Measurements from ENCODE around the gene SERTAD3.
"Not testable (repeated sequence)": the region's sequence is repeated elsewhere in the genome, so short reads cannot be mapped to it uniquely, and the experiment has no call there.

The SERTAD3 gene, protein sequence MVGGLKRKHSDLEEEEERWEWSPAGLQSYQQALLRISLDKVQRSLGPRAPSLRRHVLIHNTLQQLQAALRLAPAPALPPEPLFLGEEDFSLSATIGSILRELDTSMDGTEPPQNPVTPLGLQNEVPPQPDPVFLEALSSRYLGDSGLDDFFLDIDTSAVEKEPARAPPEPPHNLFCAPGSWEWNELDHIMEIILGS

DNA sequence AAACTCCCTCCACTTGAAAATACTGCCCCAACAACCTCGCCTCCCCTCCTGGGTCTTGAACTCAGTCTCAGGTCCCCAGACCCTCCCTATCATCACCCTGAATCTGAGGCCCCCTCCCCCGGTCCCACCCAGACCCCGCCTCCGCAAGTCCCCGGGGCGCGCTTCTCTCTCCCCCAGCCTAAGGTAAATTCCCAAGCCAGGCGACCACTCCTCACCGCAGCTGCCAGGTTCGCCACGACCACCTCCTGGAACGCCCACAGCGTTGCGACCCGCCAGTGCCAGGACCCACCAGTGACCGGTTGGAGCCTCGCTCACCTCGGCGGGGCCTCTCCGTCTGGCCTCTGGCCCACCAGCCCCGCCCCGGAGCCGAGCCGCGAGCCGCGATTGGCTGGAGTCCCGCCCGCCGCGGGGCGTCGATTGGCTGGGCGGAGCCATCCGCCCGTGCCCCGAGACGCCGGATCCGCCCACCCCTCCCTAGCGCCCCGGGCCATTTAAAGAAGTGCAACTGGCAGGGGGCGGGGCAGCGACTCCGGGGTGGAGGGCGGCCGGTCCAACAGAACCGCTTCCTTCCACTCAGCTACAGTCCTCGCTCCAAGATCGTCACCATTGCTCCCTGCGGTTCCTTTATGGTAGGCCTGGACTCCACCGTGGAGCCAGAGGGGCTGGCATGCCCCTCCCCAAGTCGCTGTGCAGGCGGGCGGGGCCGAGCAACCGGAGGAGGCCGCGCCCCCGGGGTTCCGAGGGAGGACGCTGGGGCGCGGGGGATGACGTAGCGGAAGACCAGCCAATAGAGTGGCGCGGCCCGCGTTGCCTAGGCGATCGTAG is at the start of gene SERTAD3:
Gene SERTAD3, minus strand, starts transcription at position 336 of the 825 bp plus-strand sequence. CDS start 2,255 bp downstream, outside the sequence.
- H3K4me3 Mint-ChIP-seq = peak within 1 kb of the TSS; percentile 91 to 97
- peak within 1 kb of the TSS; percentile 92 to 93 for H3K27ac Mint-ChIP-seq
- DNase-seq (peak; percentile 97 to 98), ATAC-seq (peak; percentile 80)
- H3K9me3 Mint-ChIP-seq = no peaks in the 10 kb centered on the region
- no peaks in the 10 kb centered on the region for H3K27me3 Mint-ChIP-seq
- peaks cover 34% of the 10 kb centered on the region for H3K4me1 Mint-ChIP-seq

DNA sequence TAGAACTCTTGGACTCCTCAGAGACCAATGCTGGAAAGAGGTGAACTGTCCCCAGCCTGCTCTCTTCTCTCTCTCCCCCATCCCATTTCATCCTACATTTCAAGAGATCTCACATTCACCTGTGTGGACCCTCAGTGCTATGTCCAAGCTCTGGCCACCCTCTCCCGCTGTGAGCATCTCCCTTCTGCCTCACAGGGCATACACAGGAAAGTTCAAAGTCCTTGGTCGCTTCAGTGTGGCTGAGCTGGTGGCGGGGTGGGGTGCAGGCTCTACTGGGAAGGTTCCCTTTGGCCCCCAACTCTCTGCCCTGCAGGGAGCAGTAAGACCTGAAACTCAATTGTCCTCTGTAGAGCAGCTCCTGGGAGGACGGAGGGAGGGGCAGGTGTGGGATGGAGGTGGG is 49.6 kb upstream of the SERTAD3 start:
- ATAC-seq = no peak
- no peaks in the 10 kb centered on the region for H3K9me3 Mint-ChIP-seq
- H3K27ac Mint-ChIP-seq = no peak overlapping the region
- H3K4me1 Mint-ChIP-seq = no peaks in the 10 kb centered on the region
- H3K27me3 Mint-ChIP-seq = peaks cover 9% of the 10 kb centered on the region
- no peak overlapping the region for H3K4me3 Mint-ChIP-seq
- DNase-seq = no peak

DNA sequence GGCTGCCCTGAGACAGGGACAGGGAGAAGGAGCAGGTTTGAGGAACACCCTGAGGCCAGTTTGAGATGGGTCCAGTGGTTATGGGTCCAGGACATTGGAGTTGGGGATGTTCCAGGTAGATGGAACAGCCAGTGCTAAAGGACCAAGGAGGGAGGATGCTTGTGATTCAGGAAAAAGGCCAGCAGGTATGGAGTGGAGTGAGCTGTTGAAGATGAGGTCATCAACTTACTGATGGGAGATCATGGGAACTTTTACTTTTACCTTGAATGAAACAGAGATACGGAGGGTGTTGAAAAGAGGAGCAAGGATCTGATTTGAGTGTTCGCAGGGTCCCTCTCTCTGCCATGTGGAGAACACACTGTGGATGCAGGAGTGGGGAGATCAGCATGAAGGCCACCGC is 48.1 kb upstream of the SERTAD3 start:
- Mint-ChIP-seq H3K27ac (no peak overlapping the region), H3K4me3 (no peak overlapping the region)
- no peak for DNase-seq

DNA sequence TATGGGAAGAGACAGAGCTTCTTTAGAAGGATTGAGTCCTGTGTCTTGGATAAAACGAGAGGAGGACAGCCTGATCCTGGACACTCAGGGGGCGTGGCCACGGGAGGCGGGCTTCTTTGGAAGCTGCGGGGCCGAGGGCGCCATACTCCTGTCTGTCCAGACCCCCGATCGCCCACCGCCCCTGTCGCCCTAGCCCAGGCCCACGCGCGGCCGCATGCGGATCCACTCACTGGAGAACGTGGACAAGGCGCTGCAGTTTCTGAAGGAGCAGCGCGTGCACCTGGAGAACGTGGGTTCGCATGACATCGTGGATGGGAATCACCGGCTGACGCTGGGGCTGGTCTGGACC is 45.7 kb upstream of the SERTAD3 start:
- no peak for DNase-seq
- Mint-ChIP-seq H3K4me1 (peaks cover 10% of the 10 kb centered on the region), H3K4me3 (no peak overlapping the region), H3K27me3 (peaks cover 40% of the 10 kb centered on the region), H3K9me3 (no peaks in the 10 kb centered on the region), H3K27ac (no peak overlapping the region)
- ATAC-seq = no peak

More for the DNA sequence above, 48.1 kb upstream of the SERTAD3 start:
- Mint-ChIP-seq H3K27me3 (peaks cover 21% of the 10 kb centered on the region), H3K4me1 (peaks cover 10% of the 10 kb centered on the region), H3K9me3 (no peaks in the 10 kb centered on the region)
- no peak for ATAC-seq

DNA sequence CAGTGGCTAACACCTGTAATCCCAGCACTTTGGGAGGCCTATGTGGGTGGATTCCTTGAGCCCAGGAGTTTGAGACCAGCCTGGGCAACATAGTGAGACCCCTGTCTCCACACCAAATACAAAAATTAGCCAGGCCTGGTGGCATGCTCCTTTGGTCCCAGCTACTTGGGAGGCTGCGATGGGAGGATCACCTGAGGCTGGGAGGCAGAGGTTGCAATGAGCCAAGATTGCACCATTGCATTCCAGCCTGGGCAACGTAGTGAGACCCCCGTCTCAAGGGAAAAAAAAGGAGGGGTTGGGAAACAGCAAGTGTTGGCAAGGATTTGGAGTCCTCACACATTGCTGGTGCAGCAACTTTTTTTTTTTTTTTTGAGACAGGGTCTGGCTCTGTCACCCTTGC is 41.9 kb upstream of the SERTAD3 start:
- H3K27ac Mint-ChIP-seq = no peak overlapping the region

DNA sequence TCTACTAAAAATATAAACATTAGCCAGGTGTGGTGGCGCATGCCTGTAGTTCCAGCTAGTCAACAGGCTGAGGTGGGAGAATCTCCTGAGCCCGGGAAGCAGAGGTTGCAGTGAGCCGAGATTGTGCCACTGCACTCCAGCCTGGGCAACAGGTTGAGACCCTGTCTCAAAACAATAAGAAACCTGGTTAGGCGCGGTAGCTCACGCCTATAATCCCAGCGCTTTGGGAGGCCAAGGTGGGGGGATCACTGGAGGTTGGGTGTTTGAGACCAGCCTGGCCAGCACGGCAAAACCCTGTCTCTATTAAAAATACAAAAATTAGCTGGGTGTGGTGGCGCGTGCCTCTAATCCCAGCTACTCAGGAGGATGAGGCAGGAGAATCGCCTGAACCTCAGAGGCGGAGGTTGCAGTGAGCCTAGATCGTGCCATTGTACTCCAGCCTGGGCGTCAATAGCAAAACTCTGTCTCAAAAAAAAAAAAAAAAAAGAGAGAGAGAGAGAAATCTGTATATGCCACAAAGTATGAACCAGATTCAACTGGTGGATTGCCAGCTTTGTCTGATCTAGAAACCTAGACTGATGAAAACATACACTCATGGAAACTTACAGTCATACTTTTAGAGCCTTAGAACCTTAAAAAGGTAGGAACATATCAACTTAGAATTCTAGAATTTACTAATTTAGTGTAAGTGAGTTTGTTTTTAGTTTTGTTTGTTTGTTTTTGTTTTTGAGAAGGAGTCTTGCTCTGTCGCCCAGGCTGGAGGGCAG is 31.9 kb upstream of the SERTAD3 start:
- not testable (repeated sequence) for DNase-seq, H3K4me3 Mint-ChIP-seq, H3K4me1 Mint-ChIP-seq, ATAC-seq, H3K27me3 Mint-ChIP-seq, H3K27ac Mint-ChIP-seq, H3K9me3 Mint-ChIP-seq

More for the DNA sequence above, 41.9 kb upstream of the SERTAD3 start:
- ATAC-seq (no peak), DNase-seq (no peak)
- no peaks in the 10 kb centered on the region for H3K9me3 Mint-ChIP-seq
- peaks cover 44% of the 10 kb centered on the region for H3K27me3 Mint-ChIP-seq
- H3K4me3 Mint-ChIP-seq = no peak overlapping the region
- H3K4me1 Mint-ChIP-seq = peaks cover 10% of the 10 kb centered on the region

DNA sequence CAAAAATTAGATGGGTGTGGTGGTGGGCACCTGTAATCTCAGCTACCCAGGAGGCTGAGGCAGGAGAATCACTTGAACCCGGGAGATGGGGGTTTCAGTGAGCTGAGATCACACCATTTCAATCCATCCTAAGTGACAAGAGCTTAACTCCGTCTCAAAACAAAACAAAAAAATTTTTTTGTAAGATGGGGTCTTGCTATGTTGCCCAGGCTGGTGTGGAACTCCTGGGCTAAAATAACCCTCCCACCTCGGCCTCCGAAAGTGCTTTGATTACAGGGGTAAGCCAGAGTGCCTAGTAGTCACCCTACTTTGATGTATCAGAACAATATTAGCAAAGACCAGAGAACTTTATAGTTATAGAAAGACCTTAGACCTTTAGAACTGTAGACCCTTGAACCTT is 30.6 kb upstream of the SERTAD3 start:
- H3K27me3 Mint-ChIP-seq = no peaks in the 10 kb centered on the region
- no peaks in the 10 kb centered on the region for H3K9me3 Mint-ChIP-seq
- H3K4me3 Mint-ChIP-seq = no peak overlapping the region
- H3K27ac Mint-ChIP-seq = no peak overlapping the region
- ATAC-seq (no peak), DNase-seq (no peak)
- no peaks in the 10 kb centered on the region for H3K4me1 Mint-ChIP-seq

DNA sequence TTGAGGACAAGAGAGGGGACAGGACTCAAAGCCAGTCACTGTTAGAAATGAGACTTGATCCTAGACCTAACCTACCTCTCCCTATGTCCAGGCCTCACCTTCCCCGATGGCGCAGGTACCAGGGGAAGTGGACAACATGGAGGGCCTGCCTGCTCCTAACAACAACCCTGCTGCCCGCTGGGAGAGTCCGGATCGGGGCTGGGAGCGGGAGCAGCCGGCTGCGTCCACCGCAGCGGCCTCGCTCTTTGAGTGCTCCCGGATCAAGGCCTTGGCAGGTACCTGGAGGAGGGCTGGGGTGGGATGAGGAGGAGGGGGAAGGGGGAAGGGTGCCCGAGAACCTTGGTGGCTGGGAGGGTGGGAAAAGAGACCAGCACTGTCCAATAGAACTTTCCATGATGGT is 28.4 kb upstream of the SERTAD3 start:
- H3K9me3 Mint-ChIP-seq = no peaks in the 10 kb centered on the region
- no peak overlapping the region for H3K4me3 Mint-ChIP-seq
- no peaks in the 10 kb centered on the region for H3K4me1 Mint-ChIP-seq
- H3K27ac Mint-ChIP-seq = no peak overlapping the region
- DNase-seq (no peak), ATAC-seq (no peak)
- no peaks in the 10 kb centered on the region for H3K27me3 Mint-ChIP-seq

DNA sequence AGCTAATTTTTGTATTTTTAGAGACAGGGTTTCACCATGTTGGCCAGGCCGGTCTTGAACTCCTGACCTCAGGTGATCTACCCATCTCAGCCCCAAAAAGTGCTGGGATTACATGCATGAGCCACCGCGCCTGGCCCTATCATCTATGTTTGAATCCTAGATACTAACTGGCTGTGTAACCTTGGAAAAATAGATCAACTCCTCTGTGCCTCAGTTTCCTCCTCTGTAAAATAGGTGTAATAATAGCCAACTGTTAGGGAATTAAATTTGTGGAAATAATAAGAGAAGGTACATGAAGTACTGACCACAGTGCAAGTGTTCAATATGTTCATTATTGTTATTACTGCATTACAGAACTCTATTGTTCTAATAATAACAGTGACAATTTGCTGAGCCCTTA is 27.0 kb upstream of the SERTAD3 start:
- peaks cover 8% of the 10 kb centered on the region for H3K4me1 Mint-ChIP-seq
- H3K27ac Mint-ChIP-seq = no peak overlapping the region
- H3K27me3 Mint-ChIP-seq = peaks cover 8% of the 10 kb centered on the region
- no peak for ATAC-seq
- no peak for DNase-seq
- H3K9me3 Mint-ChIP-seq = no peaks in the 10 kb centered on the region
- H3K4me3 Mint-ChIP-seq = no peak overlapping the region

DNA sequence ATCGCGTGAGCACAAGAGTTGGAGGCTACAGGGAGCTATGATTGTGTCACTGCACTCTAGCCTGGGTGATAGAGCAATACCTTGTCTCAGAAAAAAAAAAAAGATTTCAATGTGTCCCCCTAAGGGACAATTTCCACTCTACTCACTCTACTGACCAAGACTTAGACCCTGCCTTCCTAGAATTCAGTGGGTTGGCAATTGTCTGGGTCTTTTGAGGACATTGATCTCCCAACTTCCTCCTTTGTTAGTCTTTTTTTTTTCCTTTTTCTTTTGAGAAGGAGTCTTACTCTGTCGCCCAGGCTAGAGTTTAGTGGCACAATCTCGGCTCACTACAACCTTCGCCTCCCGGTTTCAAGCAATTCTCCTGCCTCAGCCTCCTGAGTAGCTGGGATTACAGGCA is 24.9 kb upstream of the SERTAD3 start:
- Mint-ChIP-seq H3K27ac (no peak overlapping the region), H3K27me3 (peaks cover 9% of the 10 kb centered on the region), H3K4me3 (no peak overlapping the region), H3K4me1 (peaks cover 28% of the 10 kb centered on the region), H3K9me3 (no peaks in the 10 kb centered on the region)
- ATAC-seq = no peak
- DNase-seq = no peak

DNA sequence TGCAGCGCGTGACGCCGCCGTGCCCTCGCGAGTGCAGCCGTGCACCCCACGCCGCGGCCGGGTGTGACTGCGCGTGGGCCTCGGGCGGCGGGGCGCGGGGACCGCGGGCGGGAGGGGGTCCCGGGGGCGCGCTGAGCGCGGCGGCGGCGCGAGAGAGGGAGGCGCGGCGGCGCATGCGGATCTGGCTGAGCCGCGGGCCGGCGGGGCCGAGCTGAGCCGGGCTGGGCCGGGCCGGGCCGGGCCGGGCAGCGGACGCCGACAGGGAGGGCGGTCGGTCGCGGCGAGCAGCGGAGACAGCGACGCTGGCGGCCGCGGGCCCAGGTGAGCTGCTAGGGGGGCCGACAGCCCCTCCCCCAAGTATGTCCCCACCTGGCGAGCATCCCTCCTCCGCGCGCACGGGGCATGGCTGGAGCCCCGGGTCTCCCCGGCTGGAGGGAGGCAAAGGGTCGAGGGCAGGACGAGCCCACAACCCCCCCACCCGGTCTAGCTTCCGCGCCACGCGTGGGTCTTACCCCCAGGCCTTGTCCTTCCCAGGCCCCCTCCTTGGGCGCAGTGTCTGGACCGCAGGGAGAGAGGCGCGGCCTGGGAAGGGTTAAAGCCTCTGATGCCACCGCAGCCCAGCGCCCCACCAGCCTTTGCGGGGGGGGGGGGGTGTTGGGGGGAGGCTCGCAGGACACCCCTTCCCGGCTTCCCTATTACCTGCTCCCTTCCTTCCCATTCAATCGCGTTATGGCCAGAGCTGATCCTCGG is 23.0 kb upstream of the SERTAD3 start, which contains the start of gene SPTBN4:
Gene SPTBN4, plus strand, starts transcription at position 17 of the 750 bp plus-strand sequence. CDS start 5,621 bp downstream, outside the sequence.
- peak within 1 kb of the TSS; percentile 84 to 87 for H3K4me3 Mint-ChIP-seq
- H3K27me3 Mint-ChIP-seq = peaks cover 9% of the 10 kb centered on the region
- ATAC-seq = no peak
- peak within 1 kb of the TSS; percentile 27 to 89 for H3K27ac Mint-ChIP-seq
- no peaks in the 10 kb centered on the region for H3K9me3 Mint-ChIP-seq
- no peak for DNase-seq
- peaks cover 28% of the 10 kb centered on the region for H3K4me1 Mint-ChIP-seq

DNA sequence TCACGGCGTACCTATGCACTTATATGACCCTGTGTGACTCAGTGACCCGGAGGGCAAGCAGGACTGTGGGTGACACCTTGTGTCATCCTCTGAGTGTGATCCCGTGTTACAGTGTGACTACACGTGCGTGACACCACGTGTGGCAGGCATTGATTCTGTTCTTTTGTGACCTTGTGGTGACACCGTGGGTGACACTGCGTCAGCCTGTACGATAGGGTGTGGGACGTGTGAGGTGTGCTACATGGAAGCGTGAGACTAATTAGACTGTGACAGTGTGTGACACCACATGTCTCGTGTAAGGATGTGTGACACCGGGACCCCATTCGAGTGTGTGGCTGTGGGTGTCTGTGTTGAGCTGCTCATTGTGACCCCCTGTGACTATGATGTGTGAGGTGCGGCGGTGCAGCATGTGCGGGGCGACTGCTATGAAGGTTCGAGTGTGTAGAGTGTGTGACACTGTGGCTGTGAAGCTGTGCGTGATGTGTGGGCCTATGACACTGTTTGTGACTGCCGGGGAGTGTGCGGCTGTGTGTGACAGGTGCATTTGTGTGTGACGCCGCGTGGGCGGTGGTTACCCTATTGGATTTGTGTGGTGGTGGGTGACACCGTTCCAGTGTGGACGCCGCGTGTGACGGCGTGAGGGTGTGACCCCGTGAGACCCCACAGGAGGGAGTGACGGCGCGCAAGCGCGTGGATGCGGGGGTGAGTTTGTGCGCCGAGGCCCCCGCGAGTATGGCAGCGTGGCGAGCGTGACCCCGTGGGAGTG is 22.3 kb upstream of the SERTAD3 start:
- peak; percentile 82 for ATAC-seq
- peaks cover 28% of the 10 kb centered on the region for H3K4me1 Mint-ChIP-seq
- peaks cover 9% of the 10 kb centered on the region for H3K27me3 Mint-ChIP-seq
- peak overlapping the region; percentile 84 to 87 for H3K4me3 Mint-ChIP-seq
- no peaks in the 10 kb centered on the region for H3K9me3 Mint-ChIP-seq
- peak overlapping the region; percentile 27 to 89 for H3K27ac Mint-ChIP-seq
- DNase-seq = no peak

DNA sequence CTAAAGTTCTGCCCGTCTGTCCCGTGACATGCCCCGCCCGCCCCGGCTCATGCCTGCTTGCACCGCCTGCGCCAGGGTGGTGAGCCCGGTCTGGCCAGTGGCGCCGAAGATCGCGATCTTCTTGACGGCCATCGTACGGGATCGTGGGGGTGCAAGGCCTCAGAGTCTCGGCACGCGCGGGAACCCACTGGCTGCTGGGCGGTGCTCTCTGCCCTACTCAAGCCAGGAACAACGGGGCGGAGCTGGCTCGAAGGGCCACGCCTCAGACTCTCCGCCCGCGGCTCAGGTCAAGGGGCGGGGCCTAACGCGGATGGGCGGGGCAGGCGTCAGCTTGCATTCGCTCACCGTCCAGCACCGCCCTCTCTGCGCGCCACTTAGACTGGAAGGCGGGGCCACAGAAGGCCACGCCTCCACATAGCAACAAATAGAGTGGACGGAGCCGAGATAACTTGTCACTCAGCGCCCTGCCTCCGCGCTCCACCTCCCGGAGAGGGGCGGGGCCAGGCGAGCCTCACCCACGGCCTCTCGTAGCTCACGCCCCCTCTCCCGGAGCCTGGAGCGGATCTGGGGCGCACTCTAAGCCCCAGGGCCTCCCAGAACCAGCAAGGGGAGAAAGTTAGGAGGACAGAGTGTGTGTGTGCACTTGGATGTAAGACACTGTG is 21.6 kb upstream of the SERTAD3 start, which contains the start of gene BLVRB:
Gene BLVRB, minus strand, starts transcription at position 189 of the 662 bp plus-strand sequence. Its CDS starts 57 bp downstream, at position 132.
- H3K4me3 Mint-ChIP-seq = peak within 1 kb of the TSS; percentile 84 to 87
- DNase-seq (peak; percentile 99), ATAC-seq (peak; percentile 90)
- no peaks in the 10 kb centered on the region for H3K9me3 Mint-ChIP-seq
- peak within 1 kb of the TSS; percentile 68 to 93 for H3K27ac Mint-ChIP-seq
- H3K27me3 Mint-ChIP-seq = peaks cover 9% of the 10 kb centered on the region
- peaks cover 28% of the 10 kb centered on the region for H3K4me1 Mint-ChIP-seq

DNA sequence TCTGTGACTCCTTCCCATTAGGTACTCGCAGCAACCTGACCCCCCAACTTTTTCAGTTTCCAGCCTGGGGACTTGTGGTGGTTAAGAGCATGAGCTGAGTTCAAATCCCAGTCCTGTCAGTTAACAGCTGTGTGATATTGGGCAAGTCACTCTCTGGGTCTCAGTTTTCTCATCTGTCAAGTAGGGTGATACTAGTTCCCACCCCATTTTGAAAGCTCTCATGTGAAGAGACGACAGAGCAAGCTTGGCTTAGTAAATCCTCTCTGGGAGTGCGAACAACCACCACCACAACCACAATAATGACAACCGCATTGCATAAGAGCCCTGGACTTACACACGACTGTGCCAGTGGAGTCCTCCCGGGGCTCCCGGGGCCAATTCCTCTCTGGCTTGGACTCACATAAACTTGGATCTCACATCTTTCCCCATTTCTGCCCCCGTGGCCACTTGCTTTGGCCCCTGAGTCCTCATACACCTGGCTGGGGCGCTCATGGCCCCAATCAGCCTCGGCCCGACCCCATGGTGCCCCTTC is 21.0 kb upstream of the SERTAD3 start:
- peak overlapping the region; percentile 84 to 87 for H3K4me3 Mint-ChIP-seq
- peak; percentile 15 for ATAC-seq
- peak overlapping the region; percentile 68 to 93 for H3K27ac Mint-ChIP-seq
- H3K9me3 Mint-ChIP-seq = no peaks in the 10 kb centered on the region
- DNase-seq = no peak
- peaks cover 9% of the 10 kb centered on the region for H3K27me3 Mint-ChIP-seq
- H3K4me1 Mint-ChIP-seq = peaks cover 28% of the 10 kb centered on the region

Data from stimulated activated naive CD8-positive, alpha-beta T cell treated with anti-CD3 and anti-CD28 coated beads, Interleukin-15, amount 100 ng/mL, for 72 hours (primary cell).